Measurements from ENCODE around the gene SHPK.

The SHPK gene

GRCh38 chr17:3636154-3636907, at the start of gene SHPK, which contains the start of gene CTNS:
Gene SHPK, minus strand, starts transcription at chr17:3636250. Its CDS starts 31 bp downstream, at chr17:3636219.
Gene CTNS, plus strand, starts transcription at chr17:3636760. Its CDS starts 3,447 bp downstream, at chr17:3640207.
- ATAC-seq, result peak; percentile 96 to 97

- ATAC-seq, result no peak
Measured at GRCh38 chr17:3685174-3685573, 49.1 kb upstream of the SHPK start.

- ATAC-seq, result peak; percentile 80 to 87
Measured at GRCh38 chr17:3683054-3683511, 47.0 kb upstream of the SHPK start.

GRCh38 chr17:3682033-3682432, 46.0 kb upstream of the SHPK start:
- no peak for ATAC-seq

- ATAC-seq, result no peak
Measured at GRCh38 chr17:3681565-3681964, 45.5 kb upstream of the SHPK start.

GRCh38 chr17:3681057-3681456, 45.0 kb upstream of the SHPK start:
- no peak for ATAC-seq

GRCh38 chr17:3679531-3680126, 43.6 kb upstream of the SHPK start:
- ATAC-seq, result no peak

GRCh38 chr17:3678821-3679530, 42.9 kb upstream of the SHPK start:
- no peak for ATAC-seq

GRCh38 chr17:3678095-3678820, 42.2 kb upstream of the SHPK start:
- ATAC-seq, result peak in 1 of 2 donors; percentile 7

GRCh38 chr17:3675886-3676285, 39.8 kb upstream of the SHPK start:
- ATAC-seq, result no peak

GRCh38 chr17:3672571-3672970, 36.5 kb upstream of the SHPK start:
- no peak for ATAC-seq

GRCh38 chr17:3669548-3669947, 33.5 kb upstream of the SHPK start:
- ATAC-seq, result no peak

GRCh38 chr17:3669085-3669347, 33.0 kb upstream of the SHPK start:
- no peak for ATAC-seq

- ATAC-seq, result peak; percentile 94
Measured at GRCh38 chr17:3668279-3669084, 32.4 kb upstream of the SHPK start, which contains the start of the genes EMC6 and TAX1BP3. Gene EMC6, plus strand, starts transcription at chr17:3668812. Its CDS starts 335 bp downstream, at chr17:3669147. Gene TAX1BP3, minus strand, starts transcription at chr17:3668578. Its CDS starts 52 bp downstream, at chr17:3668526.

GRCh38 chr17:3667366-3668278, 31.6 kb upstream of the SHPK start:
- ATAC-seq, result peak in 1 of 2 donors; percentile 0

GRCh38 chr17:3666516-3666915, 30.5 kb upstream of the SHPK start:
- no peak for ATAC-seq

- no peak for ATAC-seq
Measured at GRCh38 chr17:3665834-3666233, 29.8 kb upstream of the SHPK start.

- no peak for ATAC-seq
Measured at GRCh38 chr17:3663102-3664011, 27.3 kb upstream of the SHPK start.

GRCh38 chr17:3660311-3660891, 24.4 kb upstream of the SHPK start:
- ATAC-seq, result no peak

Measured in activated CD4-positive, CD25-positive, alpha-beta regulatory T cell treated with anti-CD3 and anti-CD28 coated beads, Interleukin-2, amount 50 U/mL, for 24 hours (primary cell).